Parathyroid adenoma (tissue), 2 donors: ENCODE data around the gene SUN1.

Experiments used
- H2AFZ ChIP-seq: fragments of 300-600 bp; sonication (generic); one replicate; pipeline ENCODE4 v1.7.0; 2017; ENCODE audit warnings: antibody characterized with exemption, mild to moderate bottlenecking
- H3K27ac ChIP-seq: fragments of 300-600 bp; sonication (generic); one replicate; pipeline ENCODE4 v1.7.0; 2017
- H3K27me3 ChIP-seq: fragments of 300-600 bp; sonication (generic); one replicate; pipeline ENCODE4 v1.7.0; 2017; ENCODE audit warnings: low read length; ENCODE audit not compliant: control insufficient read depth, insufficient read depth
- H3K36me3 ChIP-seq: fragments of 300-600 bp; sonication (generic); one replicate; pipeline ENCODE4 v1.7.0; 2017; ENCODE audit warnings: low read length; ENCODE audit not compliant: control insufficient read depth, insufficient read depth
- H3K4me1 ChIP-seq: fragments of 300-600 bp; sonication (generic); one replicate; pipeline ENCODE4 v1.7.0; 2017; ENCODE audit warnings: control low read depth
- H3K4me2 ChIP-seq: fragments of 300-600 bp; sonication (generic); one replicate; pipeline ENCODE4 v1.7.0; 2017; ENCODE audit warnings: low read length
- H3K4me3 ChIP-seq: fragments of 300-600 bp; sonication (generic); one replicate; pipeline ENCODE4 v1.7.0; 2017; ENCODE audit warnings: low read depth, low read length
- H3K79me2 ChIP-seq: fragments of 300-600 bp; sonication (generic); one replicate; pipeline ENCODE4 v1.7.0; 2017; ENCODE audit warnings: control low read depth
- H3K9ac ChIP-seq: fragments of 300-600 bp; sonication (generic); one replicate; pipeline ENCODE4 v1.7.0; 2017; ENCODE audit warnings: mild to moderate bottlenecking
- H3K9me3 ChIP-seq: fragments of 300-600 bp; sonication (generic); one replicate; pipeline ENCODE4 v1.7.0; 2017; ENCODE audit warnings: low read length; ENCODE audit not compliant: control insufficient read depth
- CTCF ChIP-seq: fragments of 300-600 bp; sonication (generic); IDR thresholded peaks from one replicate; pipeline ENCODE4 v1.7.0; 2017; ENCODE audit warnings: antibody characterized with exemption, mild to moderate bottlenecking
- donor health status: primary hyperparathyroidism.

Gene SUN1

GRCh38 chr7:898460-898854 is 66.2 kb downstream of the SUN1 start:
- Histone ChIP-seq H3K27ac (no peak overlapping the region), H3K79me2 (no peaks in the 10 kb centered on the region), H3K4me1 (peaks cover 4% of the 10 kb centered on the region), H3K27me3 (no peaks in the 10 kb centered on the region), H3K4me3 (no peak overlapping the region), H3K4me2 (no peak overlapping the region), H3K36me3 (no peaks in the 10 kb centered on the region), H3K9ac (no peak overlapping the region), H2AFZ (no peak overlapping the region), H3K9me3 (no peaks in the 10 kb centered on the region)
- no peak for TF ChIP-seq CTCF

GRCh38 chr7:898855-899681 is 66.8 kb downstream of the SUN1 start:
- Histone ChIP-seq H3K27ac (no peak overlapping the region), H2AFZ (no peak overlapping the region), H3K4me1 (peaks cover 4% of the 10 kb centered on the region), H3K79me2 (no peaks in the 10 kb centered on the region), H3K4me3 (no peak overlapping the region), H3K9me3 (no peaks in the 10 kb centered on the region), H3K36me3 (no peaks in the 10 kb centered on the region), H3K4me2 (no peak overlapping the region), H3K9ac (no peak overlapping the region), H3K27me3 (no peaks in the 10 kb centered on the region)
- TF ChIP-seq CTCF = no peak

GRCh38 chr7:899806-900205 is 67.5 kb downstream of the SUN1 start:
- Histone ChIP-seq H3K4me3 (no peak overlapping the region), H2AFZ (no peak overlapping the region), H3K4me1 (peaks cover 4% of the 10 kb centered on the region), H3K9me3 (no peaks in the 10 kb centered on the region), H3K79me2 (no peaks in the 10 kb centered on the region), H3K27me3 (no peaks in the 10 kb centered on the region), H3K4me2 (no peak overlapping the region), H3K27ac (no peak overlapping the region), H3K9ac (no peak overlapping the region), H3K36me3 (no peaks in the 10 kb centered on the region)
- TF ChIP-seq CTCF = no peak

- H3K27ac ChIP-seq = no peak overlapping the region
- no peaks in the 10 kb centered on the region for H3K9me3 ChIP-seq
- H3K4me3 ChIP-seq = no peak overlapping the region
These were observed 68.2 kb downstream of the SUN1 start for GRCh38 chr7:900331-901040.

More at GRCh38 chr7:900331-901040, 68.2 kb downstream of the SUN1 start:
- Histone ChIP-seq H3K9ac (no peak overlapping the region), H3K4me2 (no peak overlapping the region), H3K27me3 (no peaks in the 10 kb centered on the region), H3K36me3 (no peaks in the 10 kb centered on the region), H3K4me1 (peaks cover 4% of the 10 kb centered on the region), H3K79me2 (no peaks in the 10 kb centered on the region), H2AFZ (no peak overlapping the region)
- TF ChIP-seq CTCF = no peak
